HEK293 (cell line): ENCODE measurements around the gene VANGL2.
A peak's percentile ranks its signal among the peaks of the same experiment; 100 is the strongest.

Experiments used
- CTCF ChIA-PET: fragments of 350-600 bp; formaldehyde crosslinking; extraction: SDS; loops from one replicate; lab custom pipeline; 2021; ENCODE audit warnings: antibody characterized with exemption; lab: Yijun Ruan, JAX
- POLR2A ChIA-PET: fragments of 300-600 bp; formaldehyde crosslinking; extraction: SDS; loops from one replicate; lab custom pipeline; 2020; ENCODE audit warnings: antibody characterized with exemption, inconsistent platforms; lab: Yijun Ruan, JAX
- H3K27ac ChIP-seq: fragments of 200-500 bp; sonication (Bioruptor generic); 2 replicates; pipeline ENCODE4 v1.5.1; 2014; ENCODE audit warnings: low read depth, low read length, control low read depth, inconsistent platforms; ENCODE audit errors: extremely low read depth
- H3K36me3 ChIP-seq, 2 experiments: fragments of 200-500 bp in 1 of 2; sonication (Bioruptor generic) in 1 of 2; 1 replicate in 1 of 2; 2 replicates in 1 of 2; pipeline ENCODE4 v1.5.1; 2014 to 2017; ENCODE audit warnings: inconsistent platforms in 2 of 2, low read length in 2 of 2; ENCODE audit not compliant: control insufficient read depth in 2 of 2, insufficient read depth in 1 of 2
- H3K4me1 ChIP-seq: fragments of 200-500 bp; sonication (Bioruptor generic); 2 replicates; pipeline ENCODE4 v1.5.1; 2014; ENCODE audit warnings: mild to moderate bottlenecking, low read length, inconsistent platforms; ENCODE audit not compliant: control insufficient read depth, insufficient read depth
- H3K4me3 ChIP-seq: 2 replicates; pipeline ENCODE4 v1.5.1; 2011; ENCODE audit warnings: low read depth, mild to moderate bottlenecking, control low read depth, low read length, moderate library complexity
- H3K9me3 ChIP-seq: fragments of 200-500 bp; sonication (Bioruptor generic); 2 replicates; pipeline ENCODE4 v1.5.1; 2014; ENCODE audit warnings: low read depth, low read length, inconsistent platforms; ENCODE audit not compliant: control insufficient read depth, insufficient read depth
- EGR2 ChIP-seq: fragments of 450-650 bp; formaldehyde crosslinking; IDR thresholded peaks from 2 replicates; pipeline ENCODE4 v1.5.1; 2016; ENCODE audit warnings: low read depth, missing biosample characterization, missing genetic modification characterization
- SCRT1 ChIP-seq: fragments of 450-650 bp; formaldehyde crosslinking; IDR thresholded peaks from 2 replicates; pipeline ENCODE4 v1.5.1; 2016; ENCODE audit warnings: missing biosample characterization, missing genetic modification characterization, borderline replicate concordance
- SCRT2 ChIP-seq: fragments of 450-650 bp; formaldehyde crosslinking; IDR thresholded peaks from 2 replicates; pipeline ENCODE4 v1.5.1; 2016; ENCODE audit warnings: missing biosample characterization, missing genetic modification characterization
- ZFHX2 ChIP-seq: fragments of 450-650 bp; formaldehyde crosslinking; conservative IDR thresholded peaks from 2 replicates; pipeline ENCODE4 v1.5.1; 2016; ENCODE audit warnings: missing biosample characterization, missing genetic modification characterization
- ZFP69B ChIP-seq: fragments of 450-650 bp; formaldehyde crosslinking; IDR thresholded peaks from 2 replicates; pipeline ENCODE4 v1.5.1; 2016; ENCODE audit warnings: missing biosample characterization, missing genetic modification characterization
- ZIC2 ChIP-seq: fragments of 450-650 bp; formaldehyde crosslinking; IDR thresholded peaks from 2 replicates; pipeline ENCODE4 v1.5.1; 2016; ENCODE audit warnings: missing biosample characterization, missing genetic modification characterization
- ZNF23 ChIP-seq: fragments of 450-650 bp; formaldehyde crosslinking; IDR thresholded peaks from 2 replicates; pipeline ENCODE4 v1.5.1; 2016; ENCODE audit warnings: missing biosample characterization, missing genetic modification characterization, borderline replicate concordance
- ZNF280C ChIP-seq: fragments of 450-650 bp; formaldehyde crosslinking; IDR thresholded peaks from 2 replicates; pipeline ENCODE4 v1.5.1; 2016; ENCODE audit warnings: missing biosample characterization, missing genetic modification characterization
- ZNF341 ChIP-seq: fragments of 450-650 bp; formaldehyde crosslinking; IDR thresholded peaks from 2 replicates; pipeline ENCODE4; 2016; ENCODE audit warnings: low read depth, missing biosample characterization, missing genetic modification characterization
- ZNF48 ChIP-seq: fragments of 450-650 bp; formaldehyde crosslinking; IDR thresholded peaks from 2 replicates; pipeline ENCODE4 v1.5.1; 2016; ENCODE audit warnings: missing biosample characterization, missing genetic modification characterization
- ZNF518A ChIP-seq: fragments of 450-650 bp; formaldehyde crosslinking; conservative IDR thresholded peaks from 2 replicates; pipeline ENCODE4 v1.5.1; 2016; ENCODE audit warnings: low read depth, missing biosample characterization, missing genetic modification characterization
- ZNF670 ChIP-seq: fragments of 450-650 bp; formaldehyde crosslinking; IDR thresholded peaks from 2 replicates; pipeline ENCODE4 v1.5.1; 2016; ENCODE audit warnings: missing biosample characterization, missing genetic modification characterization, low read depth
- ZNF692 ChIP-seq: fragments of 450-650 bp; formaldehyde crosslinking; IDR thresholded peaks from 2 replicates; pipeline ENCODE4 v1.5.1; 2016; ENCODE audit warnings: missing biosample characterization, missing genetic modification characterization

The VANGL2 gene

GRCh38 chr1:160410406-160411005 lies 10.1 kb downstream of the VANGL2 start:
- Histone ChIP-seq H3K9me3 (no peaks in the 10 kb centered on the region), H3K4me3 (no peak overlapping the region), H3K4me1 (no peaks in the 10 kb centered on the region), H3K36me3 (no peaks in the 10 kb centered on the region), H3K27ac (no peak overlapping the region)
- POLR2A ChIA-PET = no interaction called here
- TF ChIP-seq ZNF692 (peak; percentile 48; the same call in 1 of the 2 replicates), EGR2 (tag by site-specific recombination) (0 out of 2 replicates have a peak, but pooled peaks have one; percentile 31), ZFHX2 (tag by site-specific recombination) (peak; percentile 50), ZNF48 (tag by site-specific recombination) (no peak)
- CTCF ChIA-PET = interaction anchor here (0.7 to 4.0 kb wide), 3 partner anchors 33 to 323 kb away, joined by 3 to 15 read pairs (median 5); no protein-coding TSS in a partner anchor

GRCh38 chr1:160411271-160412027 lies 11.1 kb downstream of the VANGL2 start:
- H3K9me3 ChIP-seq = no peaks in the 10 kb centered on the region
- ChIA-PET POLR2A (no interaction called here), CTCF (interaction anchor here (0.6 to 4.0 kb wide), 7 partner anchors 10 to 1452 kb away, joined by 3 to 15 read pairs (median 3); no protein-coding TSS in a partner anchor)
- TF ChIP-seq ZNF518A (tag by site-specific recombination) (no peak), ZFP69B (tag by site-specific recombination) (no peak), ZIC2 (tag by site-specific recombination) (no peak), ZNF341 (0 out of 2 replicates have a peak, but pooled peaks have one; percentile 48), SCRT1 (tag by site-specific recombination) (0 out of 2 replicates have a peak, but pooled peaks have one; percentile 15), ZNF23 (tag by site-specific recombination) (no peak), SCRT2 (tag by site-specific recombination) (peak; percentile 82), ZNF280C (tag by site-specific recombination) (no peak), ZNF670 (no peak)
- H3K4me1 ChIP-seq = no peaks in the 10 kb centered on the region
- peaks cover 0 to under 1% of the 10 kb centered on the region in 2 experiments; a peak in 1 of 3 replicates for H3K36me3 ChIP-seq
- H3K27ac ChIP-seq = no peak overlapping the region
- H3K4me3 ChIP-seq = no peak overlapping the region
